GM19238 (cell line): ENCODE data around the gene NRP1.

Source experiments
- DNase-seq: peaks from one replicate; pipeline ENCODE4 v3.0.0; 2011; ENCODE audit warnings: low spot score; ENCODE audit not compliant: insufficient read length

Gene NRP1

DNA sequence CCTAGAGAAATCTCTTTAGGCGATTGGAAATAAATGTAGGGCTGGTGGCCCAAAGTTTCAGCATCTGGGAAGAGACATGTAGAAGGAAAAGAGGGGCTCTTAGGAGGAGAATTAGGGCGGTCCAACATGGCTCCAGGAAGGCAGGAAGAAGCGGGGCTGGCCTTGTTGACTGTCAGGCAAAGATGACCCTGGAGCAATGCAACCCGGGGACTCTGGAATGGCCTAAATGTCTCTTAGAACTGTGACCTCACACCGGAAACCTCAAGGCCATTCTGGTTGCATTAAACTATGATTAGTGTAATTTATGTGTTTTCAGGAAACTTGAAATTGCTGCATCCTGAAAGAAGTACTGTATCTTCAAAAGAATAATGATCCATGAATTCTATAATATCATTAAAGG lies 66.8 kb downstream of the NRP1 start:
- no peak for DNase-seq

DNA sequence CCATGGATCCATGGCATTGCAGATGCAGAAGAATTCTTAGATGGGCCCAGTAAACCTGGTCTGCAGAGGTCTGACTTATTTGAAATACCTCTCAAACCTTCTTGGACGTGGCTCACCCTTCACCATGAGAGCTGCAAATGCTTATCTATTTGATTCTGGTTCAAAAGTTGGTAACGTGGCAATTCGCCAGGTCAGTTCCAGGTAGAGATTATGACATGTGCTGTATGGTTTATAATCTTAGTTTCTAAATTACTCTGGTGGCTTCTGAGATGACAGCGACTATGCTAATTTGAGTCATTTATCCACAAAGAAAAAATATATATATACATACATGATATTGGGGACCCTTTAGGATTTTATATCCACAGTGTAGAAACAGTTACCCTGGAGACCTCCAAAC lies 68.8 kb downstream of the NRP1 start:
- no peak for DNase-seq

DNA sequence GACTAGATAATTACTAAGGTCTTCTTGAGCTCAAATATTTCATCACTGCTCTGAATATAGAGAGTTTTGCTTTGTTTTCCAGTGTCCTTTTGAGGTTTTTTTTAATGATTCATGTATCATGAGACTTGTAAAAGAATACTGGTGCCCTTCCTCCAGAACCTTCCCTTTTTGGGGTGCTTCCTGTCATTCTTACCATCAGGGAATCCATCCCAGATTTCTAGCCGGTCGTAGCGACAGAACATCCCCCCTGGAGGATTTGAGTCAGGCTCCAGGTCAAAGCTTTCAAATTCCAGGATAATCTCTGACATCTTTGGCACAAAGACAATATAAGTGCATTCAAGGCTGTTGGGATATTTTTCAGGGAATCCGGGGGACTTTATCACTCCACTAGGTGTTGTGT lies 71.0 kb downstream of the NRP1 start:
- DNase-seq, result no peak

DNA sequence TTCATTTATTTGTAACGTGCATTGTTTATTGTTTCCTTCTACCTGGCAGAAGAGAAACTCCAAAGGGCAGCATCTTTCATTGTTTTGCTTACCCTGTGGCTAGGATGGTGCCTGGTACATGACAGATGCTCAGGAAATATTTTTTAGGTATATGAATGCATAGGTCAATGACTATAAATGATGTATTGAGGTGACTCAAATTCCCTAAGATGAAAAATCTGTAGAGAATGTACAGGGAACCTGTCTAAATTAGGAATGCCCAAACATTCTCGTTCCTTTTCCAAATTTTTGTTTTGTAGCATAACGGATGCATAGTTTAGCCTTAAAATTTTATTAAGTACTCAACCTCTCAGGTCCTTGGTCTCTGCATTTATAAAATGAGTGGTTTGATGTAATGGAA lies 71.6 kb downstream of the NRP1 start:
- DNase-seq, result no peak

DNA sequence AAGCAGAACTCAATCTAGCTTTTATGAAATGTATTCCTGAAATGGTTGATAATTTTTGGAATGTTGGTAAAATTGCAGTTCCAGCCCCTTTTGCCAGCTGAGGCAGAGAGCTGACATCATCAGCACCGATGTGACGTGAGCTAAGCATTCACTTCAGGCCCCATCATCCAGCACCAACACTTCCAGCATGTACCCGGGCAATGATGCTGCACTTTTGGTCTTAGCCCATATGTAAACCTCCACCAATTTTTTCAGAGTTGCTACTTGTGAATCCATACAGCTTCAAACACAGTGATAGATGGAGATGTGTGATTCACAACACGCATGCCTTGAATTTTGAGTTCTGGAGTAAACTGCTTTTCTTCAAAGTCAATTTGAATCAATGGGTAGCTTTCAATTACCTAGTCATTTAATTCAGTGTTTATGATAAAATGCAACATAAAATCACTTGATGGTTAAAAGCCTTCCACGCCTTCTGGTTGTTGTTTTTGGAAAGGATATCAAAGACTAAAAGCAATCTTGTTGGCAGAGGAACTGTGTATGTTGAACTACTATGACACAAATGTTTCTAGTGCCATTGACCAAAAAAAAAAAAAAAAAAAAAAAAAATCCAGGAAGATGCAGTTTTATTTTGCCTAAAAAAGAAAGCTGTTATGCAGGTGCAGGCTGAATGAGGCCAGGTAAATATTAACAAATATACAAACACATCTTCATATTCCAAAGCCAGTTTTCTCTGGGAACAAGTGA lies 73.9 kb downstream of the NRP1 start:
- no peak for DNase-seq

DNA sequence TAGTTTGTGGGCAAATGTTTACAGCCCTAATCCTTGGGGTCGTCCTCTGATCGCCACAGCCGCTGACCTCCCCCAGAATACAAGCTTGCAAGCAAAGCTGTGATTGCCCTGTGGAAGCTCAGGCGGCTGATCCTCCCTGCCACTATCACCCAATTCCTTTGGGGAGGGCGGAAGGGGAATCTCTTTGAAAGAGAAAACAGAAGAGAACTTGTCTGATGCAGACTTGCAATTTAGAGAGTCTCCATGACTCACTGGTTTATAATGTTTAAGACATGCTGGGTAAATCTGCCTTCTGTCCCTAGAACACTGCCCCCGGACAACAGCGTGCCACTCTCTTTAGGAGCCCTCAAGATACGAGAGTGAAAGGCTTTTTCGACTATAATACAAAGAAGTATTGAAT lies 75.5 kb downstream of the NRP1 start:
- DNase-seq, result no peak

GRCh38 chr10:33257439-33258080 lies 76.9 kb downstream of the NRP1 start:
- DNase-seq, result no peak

- DNase-seq, result no peak
Observed at GRCh38 chr10:33256458-33256857, 78.0 kb downstream of the NRP1 start.

GRCh38 chr10:33254556-33255160 lies 79.8 kb downstream of the NRP1 start:
- DNase-seq, result no peak

- no peak for DNase-seq
Observed at GRCh38 chr10:33253411-33253810, 81.1 kb downstream of the NRP1 start.

DNA sequence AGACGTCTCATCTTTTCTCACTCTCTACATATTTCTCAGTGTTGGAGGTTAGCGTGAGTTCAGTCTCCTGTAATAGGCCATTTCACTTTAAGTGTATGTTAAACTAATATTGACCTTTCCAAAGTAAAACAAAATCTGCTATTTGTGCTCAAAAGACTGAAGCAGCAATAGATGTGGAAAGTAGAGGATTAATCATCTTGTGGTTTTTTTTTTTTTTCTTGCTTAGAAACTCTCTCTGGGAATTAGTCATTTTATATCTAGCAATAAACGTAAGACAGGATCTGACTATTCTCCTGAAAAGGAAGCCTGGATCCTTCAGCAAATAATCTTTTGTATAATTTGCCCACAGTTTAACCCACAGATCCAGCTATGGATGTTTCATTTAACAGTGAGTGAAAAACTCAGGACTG lies 81.7 kb downstream of the NRP1 start:
- DNase-seq, result no peak

GRCh38 chr10:33252324-33252723 lies 82.1 kb downstream of the NRP1 start:
- DNase-seq, result no peak

DNA sequence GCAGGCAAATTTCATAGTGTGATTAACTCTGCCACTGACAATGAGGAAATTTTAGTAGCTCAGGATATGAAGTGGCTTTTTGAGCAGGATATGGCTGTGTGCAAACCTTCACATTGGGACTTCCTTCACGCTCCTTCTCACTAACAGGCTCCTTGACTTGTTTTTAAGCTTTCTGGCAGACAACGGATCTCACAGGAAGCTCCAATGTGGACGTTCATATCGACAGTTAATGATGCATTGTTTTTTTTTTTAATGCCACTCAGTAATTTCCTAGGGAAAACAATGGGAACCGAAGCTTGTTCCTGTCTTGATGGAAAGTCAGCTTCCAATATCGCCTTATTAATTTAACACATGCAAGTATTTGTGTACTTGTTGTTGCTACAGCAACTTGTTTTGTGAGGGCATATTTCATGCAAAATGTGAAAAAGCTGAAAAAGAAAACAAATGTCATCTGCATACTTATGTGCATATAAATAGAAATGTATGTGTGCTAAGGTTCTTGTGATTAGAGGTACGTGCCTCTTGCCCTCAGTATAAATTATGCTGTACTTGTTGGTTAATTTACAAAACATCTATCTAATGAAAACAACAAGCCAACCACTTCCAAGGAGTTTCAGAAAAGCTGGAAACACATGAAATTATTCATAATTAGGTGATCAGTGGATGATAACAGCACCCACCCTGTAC lies 84.7 kb downstream of the NRP1 start:
- no peak for DNase-seq

- DNase-seq, result no peak
Observed at GRCh38 chr10:33249137-33249536, 85.3 kb downstream of the NRP1 start.

- no peak for DNase-seq
Observed at GRCh38 chr10:33248638-33249037, 85.8 kb downstream of the NRP1 start.

- DNase-seq, result no peak
Observed at GRCh38 chr10:33247221-33247922, 87.1 kb downstream of the NRP1 start.

GRCh38 chr10:33245343-33245742 lies 89.1 kb downstream of the NRP1 start:
- no peak for DNase-seq

DNA sequence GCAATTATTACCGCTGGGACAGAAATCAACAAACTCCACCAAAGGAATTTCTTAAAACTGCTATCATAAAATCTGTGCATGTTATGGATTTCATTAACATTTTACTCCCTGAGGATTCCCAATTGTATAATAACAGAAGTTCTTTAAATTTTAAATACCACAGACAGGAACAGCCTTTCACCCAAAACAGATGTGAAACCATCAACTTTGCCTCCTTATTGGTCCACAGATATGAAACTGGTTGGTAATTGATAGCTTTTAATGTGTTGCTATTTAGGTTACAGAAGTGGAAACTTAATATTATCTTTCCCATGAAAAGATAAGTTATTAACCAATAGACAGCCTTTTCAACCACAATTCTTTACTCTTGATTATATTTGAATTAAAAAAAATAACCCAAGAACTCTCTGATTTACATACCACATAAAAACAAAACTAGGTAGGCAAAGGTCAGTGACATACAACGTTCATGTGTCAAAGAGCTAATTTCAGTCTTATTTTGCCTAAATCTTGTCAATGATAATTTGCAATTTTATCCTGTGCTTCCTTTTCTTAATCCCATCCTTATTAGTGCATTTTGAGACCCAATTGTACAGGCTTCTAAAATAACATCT lies 90.0 kb downstream of the NRP1 start:
- no peak for DNase-seq

DNA sequence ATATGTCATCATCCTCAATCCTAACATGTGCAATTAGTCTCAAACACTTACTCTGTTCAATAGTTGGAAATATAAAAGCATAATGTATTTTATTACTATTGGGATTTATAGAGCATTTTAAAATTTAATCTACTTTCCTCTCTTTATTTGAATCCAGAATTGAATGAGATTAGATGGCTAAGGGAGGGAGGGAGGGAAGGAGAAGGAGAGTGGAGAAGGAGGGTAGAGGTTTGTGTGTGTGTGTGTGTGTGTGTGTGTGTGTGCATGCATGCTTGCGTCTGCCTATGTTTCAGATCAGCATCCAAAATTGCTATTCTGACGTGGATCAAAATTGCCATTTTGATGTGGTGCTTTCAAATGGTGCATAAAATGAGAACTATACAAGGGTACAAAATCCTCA lies 90.8 kb downstream of the NRP1 start:
- no peak for DNase-seq

GRCh38 chr10:33242931-33243330 lies 91.5 kb downstream of the NRP1 start:
- DNase-seq, result no peak

DNA sequence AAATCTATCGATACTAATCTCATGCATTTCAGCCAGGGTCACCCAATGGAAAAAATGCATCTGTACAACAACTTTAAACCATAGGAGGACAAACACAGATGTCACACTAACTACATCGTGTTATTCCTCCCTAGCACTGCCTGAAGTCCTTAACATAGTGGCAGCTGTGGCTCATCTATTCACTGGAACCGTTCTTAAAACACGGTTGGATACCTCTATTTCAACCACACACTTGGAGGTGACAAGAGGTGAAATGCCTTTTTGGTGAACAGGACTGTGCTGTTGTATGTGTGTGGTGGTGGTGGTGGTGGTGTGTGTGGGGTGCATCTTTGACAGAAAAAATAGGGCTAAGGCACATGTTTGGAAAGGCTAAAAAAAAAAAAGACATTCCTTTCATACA lies 93.1 kb downstream of the NRP1 start:
- no peak for DNase-seq
